ENCODE results near the gene GATD1. TPM values are rescaled to one million over a fixed set of nuclear protein-coding genes. Genes with fewer than 3 reads are reported as not detected.

Gene GATD1
- total RNA-seq, 2 experiments from 2014 or later, result 52.1 to 63.2 TPM

GRCh38 chr11:792873-793272, 15.6 kb upstream of the GATD1 start:
- peaks cover 33% of the 10 kb centered on the region for H3K4me1 Mint-ChIP-seq (ENCODE audit: low read depth)
- ATAC-seq (no peak), DNase-seq (no peak)
- H3K36me3 Mint-ChIP-seq (ENCODE audit: low read depth), result peaks cover 18% of the 10 kb centered on the region
- no peak overlapping the region for H3K4me3 Mint-ChIP-seq
- CTCF ChIA-PET, result no interaction called here
- POLR2A ChIA-PET, result no interaction called here
- no peak overlapping the region for H3K27ac Mint-ChIP-seq
- no peaks in the 10 kb centered on the region for H3K9me3 Mint-ChIP-seq (ENCODE audit: insufficient read depth)
- no peaks in the 10 kb centered on the region for H3K27me3 Mint-ChIP-seq (ENCODE audit: low read depth)

- no peak overlapping the region for H3K27ac Mint-ChIP-seq
- no peaks in the 10 kb centered on the region for H3K27me3 Mint-ChIP-seq (ENCODE audit: low read depth)
- CTCF ChIA-PET, result no interaction called here
- no peaks in the 10 kb centered on the region for H3K9me3 Mint-ChIP-seq (ENCODE audit: insufficient read depth)
- peaks cover 18% of the 10 kb centered on the region for H3K36me3 Mint-ChIP-seq (ENCODE audit: low read depth)
- ATAC-seq, result no peak
- H3K4me3 Mint-ChIP-seq, result no peak overlapping the region
- H3K4me1 Mint-ChIP-seq (ENCODE audit: low read depth), result peaks cover 34% of the 10 kb centered on the region
- DNase-seq, result no peak
- POLR2A ChIA-PET, result no interaction called here
Measured at GRCh38 chr11:792535-792821, 15.2 kb upstream of the GATD1 start.

- ATAC-seq (no peak), DNase-seq (no peak)
- no peaks in the 10 kb centered on the region for H3K27me3 Mint-ChIP-seq (ENCODE audit: low read depth)
- peaks cover 18% of the 10 kb centered on the region for H3K36me3 Mint-ChIP-seq (ENCODE audit: low read depth)
- no peak overlapping the region for H3K27ac Mint-ChIP-seq
- ChIA-PET CTCF (no interaction called here), POLR2A (interaction anchor here (1.2 kb wide), 1 partner anchor 12 kb away, joined by 3 read pairs; no protein-coding TSS in a partner anchor)
- H3K4me3 Mint-ChIP-seq, result no peak overlapping the region
- H3K4me1 Mint-ChIP-seq (ENCODE audit: low read depth), result peaks cover 30% of the 10 kb centered on the region
- H3K9me3 Mint-ChIP-seq (ENCODE audit: insufficient read depth), result no peaks in the 10 kb centered on the region
Measured at GRCh38 chr11:791658-792534, 14.6 kb upstream of the GATD1 start.

GRCh38 chr11:790721-791564, 13.7 kb upstream of the GATD1 start:
- DNase-seq (no peak), ATAC-seq (peak; percentile 21)
- Mint-ChIP-seq H3K9me3 (ENCODE audit: insufficient read depth) (no peaks in the 10 kb centered on the region), H3K27me3 (ENCODE audit: low read depth) (no peaks in the 10 kb centered on the region), H3K36me3 (ENCODE audit: low read depth) (peaks cover 16% of the 10 kb centered on the region), H3K4me3 (no peak overlapping the region), H3K27ac (no peak overlapping the region), H3K4me1 (ENCODE audit: low read depth) (peaks cover 23% of the 10 kb centered on the region)
- ChIA-PET CTCF (no interaction called here), POLR2A (interaction anchor here (1.2 kb wide), 1 partner anchor 13 kb away, joined by 3 read pairs; no protein-coding TSS in a partner anchor)

- ChIA-PET POLR2A (interaction anchor here (1.0 kb wide), 1 partner anchor 262 kb away, joined by 3 read pairs; no protein-coding TSS in a partner anchor), CTCF (no interaction called here)
- Mint-ChIP-seq H3K27me3 (ENCODE audit: low read depth) (no peaks in the 10 kb centered on the region), H3K4me1 (ENCODE audit: low read depth) (peaks cover 23% of the 10 kb centered on the region), H3K9me3 (ENCODE audit: insufficient read depth) (no peaks in the 10 kb centered on the region), H3K4me3 (peak within 1 kb of the TSS; percentile 38), H3K27ac (no peak within 1 kb of the TSS), H3K36me3 (ENCODE audit: low read depth) (peaks cover 16% of the 10 kb centered on the region)
- DNase-seq (peak; percentile 54), ATAC-seq (peak; percentile 47)
Measured at GRCh38 chr11:789943-790342, 12.7 kb upstream of the GATD1 start, which contains the start of gene CEND1. CEND1 (minus strand) TSS chr11:790090; CDS start chr11:788576, 1,514 bp downstream.

GRCh38 chr11:788953-789940, 12.0 kb upstream of the GATD1 start:
- ATAC-seq (no peak), DNase-seq (no peak)
- Mint-ChIP-seq H3K9me3 (ENCODE audit: insufficient read depth) (no peaks in the 10 kb centered on the region), H3K4me1 (ENCODE audit: low read depth) (peaks cover 19% of the 10 kb centered on the region), H3K4me3 (peak overlapping the region; percentile 38), H3K27me3 (ENCODE audit: low read depth) (no peaks in the 10 kb centered on the region), H3K36me3 (ENCODE audit: low read depth) (peaks cover 16% of the 10 kb centered on the region), H3K27ac (no peak overlapping the region)
- ChIA-PET POLR2A (interaction anchor here (1.0 kb wide), 1 partner anchor 263 kb away, joined by 3 read pairs; no protein-coding TSS in a partner anchor), CTCF (no interaction called here)

- POLR2A ChIA-PET, result no interaction called here
- no peak for DNase-seq
Measured at GRCh38 chr11:788009-788640, 10.8 kb upstream of the GATD1 start.

GRCh38 chr11:787084-787675, 9.9 kb upstream of the GATD1 start:
- Mint-ChIP-seq H3K9me3 (ENCODE audit: insufficient read depth) (no peaks in the 10 kb centered on the region), H3K36me3 (ENCODE audit: low read depth) (peaks cover 13% of the 10 kb centered on the region), H3K27ac (no peak overlapping the region), H3K27me3 (ENCODE audit: low read depth) (no peaks in the 10 kb centered on the region), H3K4me3 (no peak overlapping the region), H3K4me1 (ENCODE audit: low read depth) (peaks cover 18% of the 10 kb centered on the region)
- ATAC-seq (no peak), DNase-seq (no peak)
- CTCF ChIA-PET, result no interaction called here
- POLR2A ChIA-PET, result interaction anchor here (0.7 kb wide), 1 partner anchor 22 kb away, joined by 3 read pairs; no protein-coding TSS in a partner anchor

More at GRCh38 chr11:788009-788640, 10.8 kb upstream of the GATD1 start:
- Mint-ChIP-seq H3K36me3 (ENCODE audit: low read depth) (peaks cover 13% of the 10 kb centered on the region), H3K27ac (no peak overlapping the region), H3K4me3 (no peak overlapping the region), H3K4me1 (ENCODE audit: low read depth) (peaks cover 18% of the 10 kb centered on the region), H3K9me3 (ENCODE audit: insufficient read depth) (no peaks in the 10 kb centered on the region), H3K27me3 (ENCODE audit: low read depth) (no peaks in the 10 kb centered on the region)
- ATAC-seq, result no peak
- CTCF ChIA-PET, result no interaction called here

- no peak for DNase-seq
- no peak overlapping the region for H3K4me3 Mint-ChIP-seq
- H3K27me3 Mint-ChIP-seq (ENCODE audit: low read depth), result no peaks in the 10 kb centered on the region
- H3K9me3 Mint-ChIP-seq (ENCODE audit: insufficient read depth), result no peaks in the 10 kb centered on the region
- ATAC-seq, result no peak
- H3K27ac Mint-ChIP-seq, result no peak overlapping the region
- H3K4me1 Mint-ChIP-seq (ENCODE audit: low read depth), result peaks cover 22% of the 10 kb centered on the region
- H3K36me3 Mint-ChIP-seq (ENCODE audit: low read depth), result peaks cover 11% of the 10 kb centered on the region
- ChIA-PET POLR2A (interaction anchor here (0.7 kb wide), 1 partner anchor 23 kb away, joined by 3 read pairs; no protein-coding TSS in a partner anchor), CTCF (no interaction called here)
Measured at GRCh38 chr11:786235-787083, 9.2 kb upstream of the GATD1 start.

- no peaks in the 10 kb centered on the region for H3K9me3 Mint-ChIP-seq (ENCODE audit: insufficient read depth)
- POLR2A ChIA-PET, result no interaction called here
- no peak overlapping the region for H3K27ac Mint-ChIP-seq
- H3K4me1 Mint-ChIP-seq (ENCODE audit: low read depth), result peaks cover 23% of the 10 kb centered on the region
- DNase-seq, result no peak
- CTCF ChIA-PET, result interaction anchor here (1.2 kb wide), 1 partner anchor 15 kb away, joined by 4 read pairs; no protein-coding TSS in a partner anchor
- H3K27me3 Mint-ChIP-seq (ENCODE audit: low read depth), result no peaks in the 10 kb centered on the region
- H3K4me3 Mint-ChIP-seq, result no peak overlapping the region
- H3K36me3 Mint-ChIP-seq (ENCODE audit: low read depth), result peaks cover 17% of the 10 kb centered on the region
- ATAC-seq, result peak; percentile 62
Measured at GRCh38 chr11:783581-784015, 6.3 kb upstream of the GATD1 start.

All from activated CD8-positive, alpha-beta T cell treated with anti-CD3 and anti-CD28 coated beads, Interleukin-2, amount 10 ng/mL, durations not matched to agents 7 days and 5 days (primary cell).